Lower lobe of right lung (tissue), 2 donors: ENCODE results near the gene CORO7. TPM values are rescaled to one million over a fixed set of nuclear protein-coding genes. Genes with fewer than 3 reads are reported as not detected.
"Not testable (repeated sequence)": the region's sequence is repeated elsewhere in the genome, so short reads cannot be mapped to it uniquely, and the experiment has no call there.

Experiments
- ATAC-seq, 2 donors: fragments of 200-7000 bp; cut with Tn5 transposase; one replicate each; pipeline ENCODE4 v1.9.1; 2020 to 2022; ENCODE audit warnings: mild to moderate bottlenecking in 2 of 2, moderate library complexity in 2 of 2
- DNase-seq: peaks from one replicate; pipeline ENCODE4 v3.0.0-alpha.2; 2020
- H3K27ac ChIP-seq: fragments of 200-600 bp; one replicate; pipeline ENCODE4 v1.8.0; 2022
- H3K27me3 ChIP-seq: fragments of 200-600 bp; one replicate; pipeline ENCODE4 v1.8.0; 2022; ENCODE audit warnings: low read depth
- H3K36me3 ChIP-seq: fragments of 200-600 bp; one replicate; pipeline ENCODE4 v1.8.0; 2022; ENCODE audit warnings: mild to moderate bottlenecking
- H3K4me1 ChIP-seq: fragments of 200-600 bp; one replicate; pipeline ENCODE4 v1.8.0; 2022
- H3K4me3 ChIP-seq: fragments of 200-600 bp; one replicate; pipeline ENCODE4 v1.8.0; 2022; ENCODE audit warnings: mild to moderate bottlenecking
- H3K9me3 ChIP-seq: fragments of 200-600 bp; one replicate; pipeline ENCODE4 v1.8.0; 2022
- CTCF ChIP-seq: fragments of 200-600 bp; IDR thresholded peaks from one replicate; pipeline ENCODE4 v1.8.0; 2022; ENCODE audit warnings: antibody characterized with exemption, mild to moderate bottlenecking
- intact Hi-C: fragments of 100-400 bp; cut with DNase I; formaldehyde crosslinking; loops from one replicate; pipeline ENCODE4 v1.11.0; 2022
- total RNA-seq: library from RNA; stranded (reverse); fragmentation: NEBNext Ultra II Directional; extraction: Animal tissue kit (Norgen Biotek cat#: 25700); gene quantifications from one replicate; pipeline ENCODE4 v1.2.1, GENCODE V29; 2021
- donor health status: DM: no; HTN: yes; CAD: no; lungs with severe emphysema.

The CORO7 gene
- total RNA-seq, 1 donor from 2014 or later, result 58.5 TPM

- H3K27me3 ChIP-seq, result no peaks in the 10 kb centered on the region
- no peak for ATAC-seq
- no peak overlapping the region for H3K27ac ChIP-seq
- no peak for TF ChIP-seq CTCF
- H3K9me3 ChIP-seq, result no peaks in the 10 kb centered on the region
- DNase-seq, result no peak
- H3K36me3 ChIP-seq, result peaks cover 79% of the 10 kb centered on the region
- H3K4me3 ChIP-seq, result no peak overlapping the region
- peaks cover 26% of the 10 kb centered on the region for H3K4me1 ChIP-seq
- intact Hi-C loops, result no loop called here
These were observed 21.2 kb downstream of the CORO7 start for GRCh38 chr16:4395055-4395726.

GRCh38 chr16:4393850-4394249 lies 22.5 kb downstream of the CORO7 start:
- DNase-seq (peak; percentile 66), ATAC-seq (peak in 1 of 2 donors; percentile 7)
- Histone ChIP-seq H3K4me1 (peaks cover 19% of the 10 kb centered on the region), H3K27ac (peak overlapping the region; percentile 53), H3K36me3 (peaks cover 77% of the 10 kb centered on the region)
- intact Hi-C loops, H3K27me3 ChIP-seq, H3K4me3 ChIP-seq, H3K9me3 ChIP-seq: not testable (repeated sequence)

- no peaks in the 10 kb centered on the region for H3K9me3 ChIP-seq
- no peaks in the 10 kb centered on the region for H3K27me3 ChIP-seq
- intact Hi-C loops, result no loop called here
- ATAC-seq (peak; percentile 62 to 68), DNase-seq (peak; percentile 67)
- no peak for TF ChIP-seq CTCF
- H3K36me3 ChIP-seq, result peaks cover 77% of the 10 kb centered on the region
- peak overlapping the region; percentile 53 for H3K27ac ChIP-seq
- H3K4me3 ChIP-seq, result no peak overlapping the region
- H3K4me1 ChIP-seq, result peaks cover 23% of the 10 kb centered on the region
These were observed 23.2 kb downstream of the CORO7 start for GRCh38 chr16:4393240-4393600.

GRCh38 chr16:4392382-4393239 lies 23.8 kb downstream of the CORO7 start:
- Histone ChIP-seq H3K4me3 (no peak overlapping the region), H3K27me3 (no peaks in the 10 kb centered on the region), H3K27ac (peak overlapping the region; percentile 53), H3K9me3 (no peaks in the 10 kb centered on the region), H3K36me3 (peaks cover 77% of the 10 kb centered on the region), H3K4me1 (peaks cover 23% of the 10 kb centered on the region)
- DNase-seq (peak; percentile 47), ATAC-seq (peak; percentile 16 to 20)
- no peak for TF ChIP-seq CTCF
- intact Hi-C loops, result no loop called here

- H3K27ac ChIP-seq, result peak overlapping the region; percentile 53
- H3K4me1 ChIP-seq, result peaks cover 28% of the 10 kb centered on the region
- no peak for DNase-seq
- no peak for TF ChIP-seq CTCF
- H3K9me3 ChIP-seq, result no peaks in the 10 kb centered on the region
- no peaks in the 10 kb centered on the region for H3K27me3 ChIP-seq
- no peak overlapping the region for H3K4me3 ChIP-seq
- ATAC-seq, result no peak
- intact Hi-C loops, result no loop called here
- peaks cover 76% of the 10 kb centered on the region for H3K36me3 ChIP-seq
These were observed 24.6 kb downstream of the CORO7 start for GRCh38 chr16:4391631-4392381.
